ENCODE results near the gene PTN. TPM values are rescaled to one million over a fixed set of nuclear protein-coding genes. Genes with fewer than 3 reads are reported as not detected.
A peak's percentile ranks its signal among the peaks of the same experiment; 100 is the strongest.
"Not testable (repeated sequence)": the region's sequence is repeated elsewhere in the genome, so short reads cannot be mapped to it uniquely, and the experiment has no call there.

The PTN gene
- total and polyA plus RNA-seq, 12 donors, result 6.6 to 23.0 (median 12.9) TPM

DNA sequence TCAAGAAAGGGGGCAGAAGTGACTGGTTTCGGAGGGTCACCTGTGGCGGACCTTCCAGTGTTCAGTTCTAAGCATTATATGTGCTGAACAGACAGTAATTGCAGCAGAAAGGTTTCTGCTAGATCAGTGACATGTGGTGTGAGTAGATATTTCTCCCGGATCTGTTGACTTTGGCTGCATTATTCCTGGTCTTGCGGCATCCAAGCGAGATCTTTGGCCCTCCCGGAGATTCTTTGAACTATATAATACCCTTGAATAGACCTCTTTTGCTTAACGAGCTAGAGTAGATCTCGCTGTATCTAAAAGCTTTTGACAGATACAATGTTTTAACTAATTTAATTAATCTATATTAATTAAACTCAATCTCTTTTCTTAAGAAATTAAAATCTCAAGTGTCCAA, 99.8 kb downstream of the PTN start:
- peak in 1 of 8 donors; percentile 33 for ATAC-seq
- H3K4me1 ChIP-seq, result no peaks in the 10 kb centered on the region

DNA sequence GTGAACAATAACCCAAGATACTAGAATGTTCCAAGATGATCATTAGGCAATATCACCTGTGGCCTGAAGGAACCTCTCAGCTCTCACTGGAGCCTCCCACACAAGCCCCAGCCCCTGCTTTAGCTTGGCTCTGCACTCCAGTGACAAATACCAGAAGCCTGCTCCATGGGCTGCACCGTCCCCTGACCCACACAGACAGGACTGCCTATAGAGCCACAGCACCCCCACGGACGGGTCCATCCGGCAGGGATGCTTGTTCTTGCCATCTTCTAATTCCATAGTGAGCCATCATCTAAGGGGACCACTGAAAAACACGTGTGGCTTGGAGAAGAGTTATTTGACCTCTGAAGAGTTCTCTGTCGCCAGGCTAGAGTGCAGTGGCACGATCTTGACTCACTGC, 100.9 kb downstream of the PTN start:
- Histone ChIP-seq H3K4me3 (no peak overlapping the region), H3K9me3 (no peaks in the 10 kb centered on the region), H3K27ac (no peak overlapping the region), H3K4me1 (no peaks in the 10 kb centered on the region), H3K27me3 (no peaks in the 10 kb centered on the region), H3K36me3 (peaks cover 0 to 3% (median 0%) of the 10 kb centered on the region in 9 donors)
- 81 to 85% methylated on average over 7 of the region's 7 CpGs for WGBS, 2 donors
- intact Hi-C loops (cut with DNase I), result no loop called here
- DNase-seq (no peak), ATAC-seq (no peak)
- TF ChIP-seq CTCF (IDR thresholded peaks at IDR 0.05), result no peak

More for the DNA sequence above, 99.8 kb downstream of the PTN start:
- TF ChIP-seq CTCF (IDR thresholded peaks at IDR 0.05), result no peak
- Histone ChIP-seq H3K4me3 (no peak overlapping the region), H3K36me3 (peaks cover 0 to 3% (median 0%) of the 10 kb centered on the region in 9 donors), H3K9me3 (no peaks in the 10 kb centered on the region), H3K27me3 (no peaks in the 10 kb centered on the region), H3K27ac (no peak overlapping the region)
- DNase-seq, result no peak
- WGBS, 2 donors, result 77 to 89% methylated on average over 8 of the region's 8 CpGs
- intact Hi-C loops (cut with DNase I), result no loop called here

DNA sequence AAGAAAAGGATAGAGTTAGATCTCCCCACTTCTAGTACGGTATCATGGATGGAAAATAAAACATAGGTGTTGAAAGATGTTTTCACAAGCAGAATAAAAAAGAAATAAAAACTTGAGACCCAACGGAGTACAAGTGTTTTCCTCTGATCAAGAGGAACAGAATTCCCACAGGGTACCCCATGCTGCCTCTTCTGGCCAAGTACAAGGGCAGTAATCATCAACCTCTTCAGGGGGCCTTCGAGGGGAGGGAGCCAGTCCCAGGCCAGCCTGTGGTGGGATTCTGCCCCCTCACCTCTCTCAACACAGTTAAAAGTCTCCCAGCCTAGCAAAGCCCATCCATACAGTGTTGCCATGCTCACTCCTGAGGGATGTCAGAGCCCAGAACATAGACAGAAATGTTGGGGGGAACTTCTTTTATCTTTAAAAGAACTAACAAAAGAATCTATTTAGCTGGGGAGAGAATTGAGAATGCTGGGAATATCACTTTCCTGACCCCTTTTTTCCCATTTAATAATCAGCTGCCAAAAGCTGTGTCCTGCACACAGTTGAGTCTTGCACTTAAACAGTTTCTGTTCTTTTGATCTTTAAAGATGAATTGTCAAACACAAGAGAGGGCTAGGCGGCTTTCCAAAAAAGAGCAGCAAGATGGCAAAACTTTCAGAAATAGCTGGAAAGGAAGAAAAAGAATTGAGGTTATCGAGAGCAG, 101.7 kb downstream of the PTN start:
- no peak for DNase-seq

GRCh38 chr7:137239186-137239585, 104.3 kb downstream of the PTN start:
- ATAC-seq; H3K4me3 ChIP-seq; H3K36me3 ChIP-seq; DNase-seq; H3K9me3 ChIP-seq; H3K4me1 ChIP-seq; intact Hi-C loops (cut with DNase I); H3K27ac ChIP-seq; H3K27me3 ChIP-seq: not testable (repeated sequence)
- 96 to 97% methylated on average over 3 of the region's 3 CpGs for WGBS, 2 donors

More for the DNA sequence above, 101.7 kb downstream of the PTN start:
- Histone ChIP-seq H3K4me3 (no peak overlapping the region), H3K27ac (no peak overlapping the region), H3K4me1 (no peaks in the 10 kb centered on the region), H3K36me3 (no peaks in the 10 kb centered on the region), H3K9me3 (no peaks in the 10 kb centered on the region), H3K27me3 (no peaks in the 10 kb centered on the region)
- no peak for TF ChIP-seq CTCF (IDR thresholded peaks at IDR 0.05)
- WGBS, 2 donors, result 62 to 70% methylated on average over 5 of the region's 5 CpGs
- intact Hi-C loops (cut with DNase I), result no loop called here
- no peak for ATAC-seq

- intact Hi-C loops (cut with DNase I), result no loop called here
- H3K36me3 ChIP-seq, result no peaks in the 10 kb centered on the region
- no peak overlapping the region for H3K4me3 ChIP-seq
- no peaks in the 10 kb centered on the region for H3K4me1 ChIP-seq
- no peak overlapping the region for H3K27ac ChIP-seq
- no peaks in the 10 kb centered on the region for H3K27me3 ChIP-seq
- no peak for ATAC-seq
- no peak for DNase-seq
- no peaks in the 10 kb centered on the region for H3K9me3 ChIP-seq
- no peak for TF ChIP-seq CTCF (IDR thresholded peaks at IDR 0.05)
- 79 to 81% methylated on average over 1 of the region's 1 CpG for WGBS, 2 donors
Measured at GRCh38 chr7:137235434-137235833, 108.1 kb downstream of the PTN start.

Measured in heart right ventricle (tissue), 16 donors.